NB4 (cell line): ENCODE measurements around the gene SLC35E1.

Experiments used
- DNase-seq: peaks from one replicate; pipeline ENCODE4 v3.0.0; 2010; ENCODE audit warnings: low read depth
- H3K4me3 ChIP-seq: one replicate; pipeline ENCODE4 v1.5.1; 2011; ENCODE audit warnings: mild to moderate bottlenecking, low read depth, low read length, moderate library complexity
- MYC ChIP-seq: IDR thresholded peaks from 2 replicates; pipeline ENCODE4 v1.6.1; 2011; ENCODE audit warnings: low read depth, low read length
- POLR2A ChIP-seq: IDR thresholded peaks from 2 replicates; pipeline ENCODE4 v1.6.1; 2011; ENCODE audit warnings: mild to moderate bottlenecking; ENCODE audit not compliant: insufficient read length; ENCODE audit errors: extremely low read depth
- TF ChIP-seq, protein P1 (sequence below): IDR thresholded peaks from 2 replicates; pipeline ENCODE4 v1.6.1; 2011; ENCODE audit warnings: low read depth, low read length
- TF ChIP-seq, protein P2 (sequence below): IDR thresholded peaks from one replicate; pipeline ENCODE4 v1.5.1; 2012; ENCODE audit warnings: low read depth, low read length

SLC35E1 gene

DNA sequence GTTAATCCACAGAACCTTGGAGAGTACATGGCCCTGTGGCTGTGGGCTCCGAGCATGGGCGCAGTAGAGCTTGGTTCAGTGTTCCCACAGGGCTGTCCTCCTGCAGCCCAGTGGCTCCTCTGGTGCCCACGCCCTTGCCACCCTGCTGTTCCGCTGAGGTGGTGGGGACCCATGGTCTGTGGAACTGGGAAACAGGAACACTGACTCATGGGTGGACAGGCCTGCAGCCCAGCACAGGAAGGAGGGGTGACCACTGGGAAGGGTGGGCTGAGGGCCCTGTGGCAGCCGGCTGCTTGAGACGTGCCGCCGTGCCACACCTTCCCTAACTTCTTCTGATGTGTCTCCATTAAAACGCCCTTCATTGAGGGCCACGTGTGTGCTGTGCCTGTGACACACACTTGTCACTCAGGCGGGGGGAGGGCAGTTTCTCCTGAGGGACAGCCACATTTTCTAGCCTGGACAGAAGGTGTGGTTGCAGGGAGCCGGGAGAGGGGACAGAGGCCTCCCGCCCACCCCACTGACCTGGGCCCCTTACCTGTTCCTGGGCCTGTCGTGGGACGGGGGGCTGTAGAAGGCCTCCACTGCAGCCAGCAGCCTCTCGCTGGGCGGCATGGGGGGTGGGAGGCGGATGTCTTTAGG lies 51.1 kb downstream of the SLC35E1 start:
- no peak overlapping the region for H3K4me3 ChIP-seq
- TF ChIP-seq POLR2A, result no peak
- TF ChIP-seq, protein P1, sequence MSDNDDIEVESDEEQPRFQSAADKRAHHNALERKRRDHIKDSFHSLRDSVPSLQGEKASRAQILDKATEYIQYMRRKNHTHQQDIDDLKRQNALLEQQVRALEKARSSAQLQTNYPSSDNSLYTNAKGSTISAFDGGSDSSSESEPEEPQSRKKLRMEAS, result no peak
- TF ChIP-seq, protein P2, sequence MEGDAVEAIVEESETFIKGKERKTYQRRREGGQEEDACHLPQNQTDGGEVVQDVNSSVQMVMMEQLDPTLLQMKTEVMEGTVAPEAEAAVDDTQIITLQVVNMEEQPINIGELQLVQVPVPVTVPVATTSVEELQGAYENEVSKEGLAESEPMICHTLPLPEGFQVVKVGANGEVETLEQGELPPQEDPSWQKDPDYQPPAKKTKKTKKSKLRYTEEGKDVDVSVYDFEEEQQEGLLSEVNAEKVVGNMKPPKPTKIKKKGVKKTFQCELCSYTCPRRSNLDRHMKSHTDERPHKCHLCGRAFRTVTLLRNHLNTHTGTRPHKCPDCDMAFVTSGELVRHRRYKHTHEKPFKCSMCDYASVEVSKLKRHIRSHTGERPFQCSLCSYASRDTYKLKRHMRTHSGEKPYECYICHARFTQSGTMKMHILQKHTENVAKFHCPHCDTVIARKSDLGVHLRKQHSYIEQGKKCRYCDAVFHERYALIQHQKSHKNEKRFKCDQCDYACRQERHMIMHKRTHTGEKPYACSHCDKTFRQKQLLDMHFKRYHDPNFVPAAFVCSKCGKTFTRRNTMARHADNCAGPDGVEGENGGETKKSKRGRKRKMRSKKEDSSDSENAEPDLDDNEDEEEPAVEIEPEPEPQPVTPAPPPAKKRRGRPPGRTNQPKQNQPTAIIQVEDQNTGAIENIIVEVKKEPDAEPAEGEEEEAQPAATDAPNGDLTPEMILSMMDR, result no peak
- TF ChIP-seq MYC, result no peak
- DNase-seq, result no peak

DNA sequence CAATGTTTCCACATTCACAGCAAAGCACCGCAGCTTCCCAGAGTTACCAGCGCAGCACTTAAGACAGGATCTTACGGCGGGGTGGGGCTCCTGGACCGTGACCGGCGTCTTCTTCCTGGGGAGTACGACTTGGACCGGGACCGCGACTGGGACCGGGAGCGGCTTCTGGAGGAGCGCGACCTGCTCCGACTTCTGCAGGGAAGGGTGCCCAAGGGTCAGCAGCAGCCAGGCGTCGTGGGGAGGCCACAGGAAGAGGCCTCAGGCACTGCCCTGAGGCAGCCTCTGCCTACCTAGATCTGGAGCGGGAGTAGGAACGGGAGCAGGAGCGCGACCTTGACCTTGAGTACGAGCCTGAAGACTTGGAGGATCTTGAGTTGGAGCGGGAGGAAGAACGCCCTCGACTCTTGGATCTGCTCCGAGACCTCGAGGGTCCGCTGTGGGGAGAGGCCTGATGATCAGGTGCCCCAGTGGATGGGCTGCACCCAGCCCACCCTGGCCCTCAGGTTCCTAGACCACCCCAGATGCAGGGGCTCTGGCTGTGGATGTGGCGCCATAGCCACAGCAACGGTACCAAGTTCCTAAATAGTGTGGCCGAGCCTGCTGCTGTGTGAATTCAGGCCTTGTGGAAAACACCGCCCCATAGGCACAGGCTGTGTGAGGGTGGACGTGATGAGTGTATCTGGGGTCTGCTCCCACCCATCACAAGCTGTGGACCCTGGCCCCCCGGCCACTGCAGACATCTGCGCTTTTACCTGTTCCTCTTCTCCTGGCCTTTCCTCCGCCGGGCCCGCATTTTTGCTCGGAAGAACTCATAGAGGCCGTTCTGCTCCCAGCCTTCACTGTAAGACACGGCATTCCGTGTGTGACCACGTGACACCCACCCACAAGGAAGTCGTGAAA lies 51.9 kb downstream of the SLC35E1 start:
- no peak for TF ChIP-seq MYC
- TF ChIP-seq, protein P2, result no peak
- H3K4me3 ChIP-seq, result no peak overlapping the region
- DNase-seq, result no peak

DNA sequence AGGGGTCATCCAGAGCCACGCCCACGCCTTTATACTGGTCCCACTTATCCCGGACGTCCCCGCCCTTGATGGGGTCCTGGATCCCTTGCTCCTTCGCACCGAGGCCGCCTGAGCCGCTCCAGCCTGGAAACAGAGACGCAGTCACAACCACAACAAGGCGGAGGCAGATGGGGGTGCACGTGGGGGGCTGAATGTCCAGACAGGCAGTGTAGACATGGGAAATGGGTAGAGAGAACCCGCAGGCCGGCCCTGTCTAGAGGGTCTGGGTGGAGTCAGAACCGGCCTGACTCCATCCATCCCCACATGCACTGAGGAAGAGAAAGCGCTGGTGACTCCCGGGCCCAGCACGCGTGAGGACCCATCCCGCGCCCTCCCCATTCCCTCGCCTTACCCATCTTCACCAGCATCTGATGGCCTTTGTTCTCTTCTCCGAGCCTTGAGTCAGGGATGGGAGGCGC lies 53.0 kb downstream of the SLC35E1 start:
- DNase-seq, result no peak
- no peak overlapping the region for H3K4me3 ChIP-seq
- TF ChIP-seq, protein P1, result no peak
- TF ChIP-seq POLR2A (no peak), MYC (no peak)
- TF ChIP-seq, protein P2, result no peak

DNA sequence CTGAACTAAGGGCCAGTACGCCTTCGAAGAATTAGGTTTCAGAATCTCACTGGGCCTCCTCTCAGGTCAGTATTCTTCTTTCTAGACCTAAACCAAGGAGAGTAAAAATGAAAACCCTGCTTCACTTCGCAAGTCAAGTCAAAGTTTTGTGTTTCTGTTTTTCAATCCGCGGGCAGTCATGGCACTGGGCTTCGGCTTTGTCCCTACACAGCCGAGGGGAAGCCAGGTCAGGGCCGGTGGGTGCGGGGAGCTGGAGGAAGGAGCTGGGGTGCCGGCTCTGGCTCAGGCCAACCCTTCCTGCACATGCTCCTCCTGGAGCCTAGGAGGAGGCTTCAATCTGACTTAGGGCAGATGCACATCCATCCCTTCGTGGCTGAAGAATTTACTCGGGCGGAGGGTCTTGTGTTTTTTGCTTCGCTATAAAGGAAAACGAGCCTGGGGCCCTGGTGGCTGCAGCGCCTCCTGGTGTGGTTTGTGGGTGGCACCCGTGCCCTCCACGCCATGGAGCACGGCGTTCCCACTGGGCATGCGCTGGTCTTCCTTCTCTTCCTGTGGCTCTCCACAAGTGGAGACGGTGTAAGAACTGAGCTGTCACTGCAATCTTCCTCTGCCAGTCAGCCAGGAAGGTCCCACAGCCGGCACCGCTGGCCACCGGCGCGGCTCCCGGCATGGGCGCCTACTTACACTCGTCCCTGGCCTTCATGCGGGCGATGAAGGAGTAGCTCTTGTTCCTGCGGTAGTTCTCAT lies 53.6 kb downstream of the SLC35E1 start:
- TF ChIP-seq, protein P2, result no peak
- TF ChIP-seq POLR2A (no peak), MYC (no peak)
- TF ChIP-seq, protein P1, result no peak

DNA sequence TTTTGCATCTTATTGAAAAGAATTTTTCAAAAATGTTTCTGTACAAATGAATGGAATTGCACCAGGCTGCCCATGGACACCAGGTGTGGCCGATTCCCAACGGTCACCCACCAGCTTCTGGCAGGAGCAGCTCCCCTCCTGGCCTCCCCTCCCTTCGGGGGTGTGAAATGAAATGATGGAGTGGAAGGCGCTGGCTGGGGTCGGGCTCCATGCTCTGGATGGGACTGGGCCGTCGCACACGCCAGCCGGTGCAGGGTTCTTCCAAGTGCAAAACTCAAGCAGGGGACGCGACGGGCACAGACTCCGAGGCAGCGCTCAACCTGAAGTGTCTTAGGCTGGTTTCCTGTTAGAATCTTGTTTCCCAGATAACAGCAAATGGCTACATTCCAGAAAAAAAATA lies 54.2 kb downstream of the SLC35E1 start:
- TF ChIP-seq MYC (no peak), POLR2A (no peak)
- TF ChIP-seq, protein P2, result no peak
- TF ChIP-seq, protein P1, result no peak
- H3K4me3 ChIP-seq, result no peak overlapping the region
- no peak for DNase-seq

More for the DNA sequence above, 53.6 kb downstream of the SLC35E1 start:
- DNase-seq, result no peak
- no peak overlapping the region for H3K4me3 ChIP-seq
